Neuronal stem cell (in vitro differentiated cells): Measurements from ENCODE around the gene FAM3B.

Experiments used
- DNase-seq: peaks from one replicate; pipeline ENCODE4 v3.0.0-alpha.2; 2013; ENCODE audit warnings: low spot score
- H2AFZ ChIP-seq: one replicate; pipeline ENCODE4 v1.6.1; 2013; ENCODE audit warnings: mild to moderate bottlenecking, low read length, inconsistent platforms
- H2AK5ac ChIP-seq: 2 replicates; pipeline ENCODE4 v1.6.1; 2013; ENCODE audit warnings: low read depth, mild to moderate bottlenecking, inconsistent platforms, low read length, moderate library complexity, mixed read lengths
- H2BK120ac ChIP-seq: 2 replicates; pipeline ENCODE4 v1.6.1; 2013; ENCODE audit warnings: low read depth, mild to moderate bottlenecking, inconsistent platforms, low read length, moderate library complexity, mixed read lengths
- H2BK12ac ChIP-seq: one replicate; pipeline ENCODE4 v1.6.1; 2013; ENCODE audit warnings: low read length, inconsistent platforms
- H2BK15ac ChIP-seq: 2 replicates; pipeline ENCODE4 v1.6.1; 2013; ENCODE audit warnings: mild to moderate bottlenecking, low read length, inconsistent platforms, mixed read lengths
- H2BK5ac ChIP-seq: one replicate; pipeline ENCODE4 v1.6.1; 2013; ENCODE audit warnings: inconsistent platforms, mild to moderate bottlenecking, low read length, moderate library complexity
- H3K14ac ChIP-seq: one replicate; pipeline ENCODE4 v1.6.1; 2013; ENCODE audit warnings: low read length, inconsistent platforms
- H3K18ac ChIP-seq: 2 replicates; pipeline ENCODE4 v1.6.1; 2013; ENCODE audit warnings: low read length, inconsistent platforms
- H3K23ac ChIP-seq: 2 replicates; pipeline ENCODE4 v1.6.1; 2013; ENCODE audit warnings: low read depth, mild to moderate bottlenecking, mixed read lengths, low read length, inconsistent platforms; ENCODE audit not compliant: poor library complexity
- H3K27ac ChIP-seq: replicated peaks from 3 replicates; pipeline ENCODE4 v1.5.1; 2013; ENCODE audit warnings: low read length, inconsistent platforms
- H3K27me3 ChIP-seq, 3 experiments: 2 replicates each; pipeline ENCODE4 v1.6.1; 2013; ENCODE audit warnings: low read length in 3 of 3, mild to moderate bottlenecking in 2 of 3, inconsistent platforms in 1 of 3, low read depth in 1 of 3, mixed read lengths in 1 of 3, moderate library complexity in 1 of 3; ENCODE audit not compliant: control insufficient read depth in 3 of 3, insufficient read depth in 3 of 3
- H3K36me3 ChIP-seq, 2 donors: replicated peaks in 1 of 2; 2 replicates each; pipeline ENCODE4 v1.6.1; 2013; ENCODE audit warnings: low read length in 2 of 2; ENCODE audit not compliant: control insufficient read depth in 2 of 2, insufficient read depth in 2 of 2
- H3K4ac ChIP-seq: 2 replicates; pipeline ENCODE4 v1.6.1; 2013; ENCODE audit warnings: inconsistent platforms, mild to moderate bottlenecking, low read length, moderate library complexity
- H3K4me1 ChIP-seq, 2 donors: 1 replicate in 1 of 2; 2 replicates in 1 of 2; pipeline ENCODE4 v1.6.1; 2013; ENCODE audit warnings: low read length in 2 of 2, low read depth in 1 of 2; ENCODE audit not compliant: control insufficient read depth in 2 of 2, insufficient read depth in 1 of 2
- H3K4me2 ChIP-seq: one replicate; pipeline ENCODE4 v1.6.1; 2013; ENCODE audit warnings: mild to moderate bottlenecking, low read length, inconsistent platforms; ENCODE audit not compliant: insufficient read depth, poor library complexity, severe bottlenecking
- H3K4me3 ChIP-seq, 2 donors: 2 replicates each; pipeline ENCODE4 v1.5.1; 2013; ENCODE audit warnings: low read length in 2 of 2, mild to moderate bottlenecking in 2 of 2, inconsistent platforms in 1 of 2, moderate library complexity in 1 of 2
- H3K79me1 ChIP-seq: one replicate; pipeline ENCODE4 v1.6.1; 2013; ENCODE audit warnings: low read depth, mild to moderate bottlenecking, inconsistent platforms, low read length, moderate library complexity
- H3K9ac ChIP-seq: one replicate; pipeline ENCODE4 v1.6.1; 2013; ENCODE audit warnings: mild to moderate bottlenecking, low read depth, low read length, inconsistent platforms; ENCODE audit not compliant: poor library complexity
- H3K9me3 ChIP-seq, 2 donors: replicated peaks in 1 of 2; 2 replicates each; pipeline versions ENCODE3 to v1.6.1; 2013; ENCODE audit warnings: low read length in 2 of 2, mild to moderate bottlenecking in 2 of 2, inconsistent platforms in 1 of 2, low read depth in 1 of 2, mixed read lengths in 1 of 2, moderate library complexity in 1 of 2; ENCODE audit not compliant: control insufficient read depth in 2 of 2, insufficient read depth in 1 of 2
- H4K8ac ChIP-seq: one replicate; pipeline ENCODE4 v1.6.1; 2013; ENCODE audit warnings: low read depth, mild to moderate bottlenecking, inconsistent platforms, low read length, moderate library complexity
- H4K91ac ChIP-seq: one replicate; pipeline ENCODE4 v1.6.1; 2013; ENCODE audit warnings: low read length, low read depth, mild to moderate bottlenecking, inconsistent platforms; ENCODE audit not compliant: poor library complexity
- WGBS, 2 donors: extraction: QIAGEN DNeasy Blood & Tissue Kit; methylation state at CpG; one replicate each; pipeline ENCODE4 v1.1.7; 2013; ENCODE audit warnings: missing lambda C conversion rate in 2 of 2, mixed read lengths in 1 of 2; ENCODE audit not compliant: insufficient read length in 2 of 2, insufficient replicate concordance in 1 of 2; ENCODE audit errors: extremely low coverage in 2 of 2; 5-methylcytosine and 5-hydroxymethylcytosine counted together

FAM3B gene

DNA sequence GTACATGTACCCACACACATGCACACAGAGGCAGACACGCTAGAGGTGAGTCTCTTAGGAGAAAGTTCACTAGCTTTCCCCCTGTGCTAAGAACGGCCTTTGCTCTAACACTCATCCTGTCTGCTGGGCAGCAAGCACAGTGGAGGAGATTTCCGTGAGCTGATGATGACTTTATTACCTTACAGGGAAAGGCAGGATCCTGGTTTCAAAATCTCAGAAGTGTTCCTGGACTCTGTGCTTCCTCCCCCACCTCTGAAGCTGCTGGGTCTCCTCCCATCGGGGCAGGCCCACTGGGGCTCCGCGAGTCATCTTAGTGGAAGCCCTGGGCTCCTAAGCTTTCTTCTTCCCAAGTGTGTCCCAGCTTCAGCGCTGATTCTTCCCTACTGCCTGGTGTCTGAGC lies 2.7 kb downstream of the FAM3B start:
- no CpG with 5 or more reads among the region's 7 CpGs for WGBS, 2 donors
- Histone ChIP-seq H4K91ac (no peak overlapping the region), H3K79me1 (no peaks in the 10 kb centered on the region), H2BK5ac (no peak overlapping the region), H3K4ac (no peak overlapping the region), H3K27ac (no peak overlapping the region), H3K18ac (peak overlapping the region; percentile 52), H3K4me1 (peaks cover 0 to 5% of the 10 kb centered on the region in 2 donors), H3K27me3 (peaks cover 2 to 42% (median 23%) of the 10 kb centered on the region in 3 experiments), H3K4me2 (no peak overlapping the region), H3K23ac (no peak overlapping the region), H2AFZ (no peak overlapping the region), H3K9me3 (no peaks in the 10 kb centered on the region), H3K36me3 (no peaks in the 10 kb centered on the region), H2BK15ac (no peak overlapping the region), H3K14ac (no peak overlapping the region), H4K8ac (no peak overlapping the region), H3K9ac (no peak overlapping the region), H2AK5ac (no peak overlapping the region), H2BK12ac (no peak overlapping the region), H2BK120ac (no peak overlapping the region), H3K4me3 (no peak overlapping the region)
- DNase-seq, result no peak

DNA sequence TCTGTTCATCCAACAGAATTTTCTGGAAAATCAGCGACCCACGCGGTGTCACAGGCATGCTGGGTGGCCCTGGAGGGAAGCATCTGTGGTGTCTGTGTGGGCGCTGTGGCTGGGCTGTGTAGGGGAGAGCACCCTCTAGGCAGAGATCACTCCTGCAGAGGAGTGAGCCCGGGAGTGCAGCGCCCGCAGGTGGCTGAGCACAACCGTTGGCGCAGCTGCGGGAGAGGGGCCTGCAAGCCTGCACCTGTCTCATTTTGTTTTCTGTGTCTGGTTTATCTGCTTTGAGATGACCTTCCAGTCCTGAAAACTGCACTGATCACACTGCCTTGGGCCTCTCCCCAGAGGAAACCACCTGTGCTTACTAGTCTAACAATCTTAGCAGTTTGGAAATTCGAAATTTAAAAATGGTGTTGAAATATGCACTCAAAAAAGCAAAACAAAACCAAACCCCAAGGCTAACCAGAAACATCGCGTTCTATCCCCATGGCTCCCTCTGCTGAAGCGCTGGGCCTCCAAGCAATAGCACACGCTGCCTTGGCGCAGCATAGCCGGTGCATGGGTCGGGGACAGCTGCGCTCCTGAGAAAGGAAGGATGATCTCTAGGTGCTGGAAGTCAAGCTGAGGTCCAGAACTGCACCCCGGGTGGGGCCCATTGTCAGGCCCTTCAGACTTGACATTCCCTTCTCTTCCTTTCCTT lies 4.8 kb downstream of the FAM3B start:
- no peak for DNase-seq
- Histone ChIP-seq H3K4me1 (peaks cover 0 to 5% of the 10 kb centered on the region in 2 donors), H3K79me1 (no peaks in the 10 kb centered on the region), H2AFZ (no peak overlapping the region), H2BK15ac (no peak overlapping the region), H4K8ac (no peak overlapping the region), H3K9me3 (no peaks in the 10 kb centered on the region), H3K27ac (no peak overlapping the region), H2AK5ac (no peak overlapping the region), H2BK5ac (no peak overlapping the region), H3K36me3 (no peaks in the 10 kb centered on the region), H2BK12ac (no peak overlapping the region), H3K18ac (no peak overlapping the region), H3K27me3 (peaks cover 2 to 25% (median 13%) of the 10 kb centered on the region in 3 experiments), H3K4me2 (no peak overlapping the region), H4K91ac (no peak overlapping the region), H3K4ac (no peak overlapping the region), H3K14ac (no peak overlapping the region), H3K9ac (no peak overlapping the region), H3K23ac (peak overlapping the region; percentile 47), H2BK120ac (no peak overlapping the region), H3K4me3 (no peak overlapping the region)
- WGBS, 2 donors, result no CpG with 5 or more reads among the region's 20 CpGs

DNA sequence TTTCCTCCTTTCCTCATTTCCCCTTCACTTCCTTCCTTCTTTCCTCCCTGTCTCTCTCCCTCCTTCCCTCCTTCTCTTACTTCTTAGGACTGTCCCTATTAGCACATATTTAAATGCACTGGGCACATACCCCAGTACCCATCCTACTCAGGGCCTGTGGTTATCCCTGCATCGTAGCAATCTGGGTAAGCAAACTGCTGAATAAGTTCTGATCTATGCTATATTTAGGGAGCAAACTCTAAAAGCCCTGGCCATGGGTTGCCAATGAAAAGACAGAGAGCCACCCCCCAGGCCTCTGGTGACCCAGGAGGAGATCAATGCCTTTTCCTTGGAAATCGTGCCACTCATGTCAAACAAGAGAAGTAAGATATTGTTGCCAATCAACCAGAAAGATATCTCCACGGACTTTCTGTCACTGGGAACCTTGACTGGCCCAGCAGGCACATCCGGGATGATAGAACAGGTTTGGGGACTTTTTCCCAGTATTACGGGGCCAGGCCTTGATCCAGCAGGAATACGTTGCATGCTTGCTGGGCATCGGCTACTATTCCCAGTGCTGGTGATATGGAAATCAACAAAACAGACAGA lies 5.4 kb downstream of the FAM3B start:
- DNase-seq, result no peak
- Histone ChIP-seq H3K18ac (no peak overlapping the region), H2BK120ac (no peak overlapping the region), H3K9ac (no peak overlapping the region), H3K14ac (no peak overlapping the region), H2AFZ (no peak overlapping the region), H3K4me1 (peaks cover 0 to 5% of the 10 kb centered on the region in 2 donors), H2BK15ac (no peak overlapping the region), H3K79me1 (no peaks in the 10 kb centered on the region), H4K91ac (no peak overlapping the region), H3K9me3 (no peaks in the 10 kb centered on the region), H3K27me3 (peaks cover 2 to 20% (median 6%) of the 10 kb centered on the region in 3 experiments), H2BK5ac (no peak overlapping the region), H2BK12ac (no peak overlapping the region), H3K4ac (no peak overlapping the region), H3K23ac (no peak overlapping the region), H4K8ac (no peak overlapping the region), H2AK5ac (no peak overlapping the region), H3K36me3 (no peaks in the 10 kb centered on the region), H3K27ac (no peak overlapping the region), H3K4me2 (no peak overlapping the region), H3K4me3 (no peak overlapping the region)
- no CpG with 5 or more reads among the region's 7 CpGs for WGBS, 2 donors

DNA sequence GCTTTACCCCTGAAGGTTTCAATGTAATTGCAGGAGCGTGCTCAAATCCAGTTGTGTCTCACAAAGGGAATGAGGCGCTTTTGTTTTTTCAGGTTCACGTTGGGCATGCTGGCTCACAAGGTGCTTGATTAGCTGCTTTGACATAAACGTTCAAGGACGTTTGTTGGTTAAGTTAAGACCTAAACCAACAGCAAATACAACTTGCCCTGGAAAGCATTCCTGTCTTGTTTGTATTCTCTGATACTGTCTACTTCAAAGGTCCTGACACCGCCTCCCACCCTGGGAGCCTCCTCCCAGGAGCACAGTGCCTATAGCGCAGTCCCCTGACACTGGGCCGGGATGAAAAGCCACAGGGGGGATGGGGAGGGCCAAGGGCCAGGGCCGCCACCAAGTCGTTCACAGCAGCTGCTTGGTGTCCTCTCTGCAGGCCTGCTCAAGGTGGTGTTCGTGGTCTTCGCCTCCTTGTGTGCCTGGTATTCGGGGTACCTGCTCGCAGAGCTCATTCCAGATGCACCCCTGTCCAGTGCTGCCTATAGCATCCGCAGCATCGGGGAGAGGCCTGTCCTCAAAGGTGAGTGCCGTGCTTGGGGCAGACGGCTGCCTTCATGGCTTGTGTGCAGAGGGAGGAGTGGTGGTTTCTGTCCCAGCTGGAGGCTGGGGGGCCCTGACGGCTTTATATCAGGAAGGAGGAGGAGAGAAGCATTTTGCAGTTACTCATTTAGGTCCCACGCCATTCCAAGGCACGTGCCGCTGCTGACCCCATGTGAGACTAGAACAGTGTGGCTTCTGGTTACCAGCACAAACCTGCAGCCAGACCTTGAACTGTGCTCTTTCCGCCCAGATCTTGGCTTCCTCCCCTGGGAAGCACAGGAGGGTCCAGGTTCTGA lies 6.1 kb downstream of the FAM3B start:
- DNase-seq, result no peak
- Histone ChIP-seq H2AK5ac (no peak overlapping the region), H3K79me1 (no peaks in the 10 kb centered on the region), H3K9ac (no peak overlapping the region), H3K27ac (no peak overlapping the region), H2BK120ac (no peak overlapping the region), H3K36me3 (no peaks in the 10 kb centered on the region), H2BK5ac (no peak overlapping the region), H3K23ac (no peak overlapping the region), H3K14ac (no peak overlapping the region), H4K91ac (no peak overlapping the region), H3K27me3 (peaks cover 0 to 12% (median 0%) of the 10 kb centered on the region in 3 experiments), H3K9me3 (no peaks in the 10 kb centered on the region), H2AFZ (no peak overlapping the region), H2BK15ac (peak overlapping the region; percentile 52), H3K18ac (peak overlapping the region; percentile 76), H4K8ac (no peak overlapping the region), H3K4me3 (no peak overlapping the region), H3K4ac (no peak overlapping the region), H2BK12ac (no peak overlapping the region), H3K4me1 (peaks cover 0 to 5% of the 10 kb centered on the region in 2 donors), H3K4me2 (no peak overlapping the region)
- no CpG with 5 or more reads among the region's 23 CpGs for WGBS, 2 donors
